SK-N-SH (cell line): ENCODE measurements around the gene STPG2. TPM values are rescaled to one million over a fixed set of nuclear protein-coding genes. Genes with fewer than 3 reads are reported as not detected.
A peak's percentile ranks its signal among the peaks of the same experiment; 100 is the strongest.

ENCODE experiments used
- CTCF ChIA-PET: fragments of 300-600, 350-600 bp; formaldehyde crosslinking; extraction: SDS; loops from one replicate; lab custom pipeline; 2021; lab: Yijun Ruan, JAX
- POLR2A ChIA-PET: fragments of 350-600 bp; sonication (Branson Sonifier 250); formaldehyde crosslinking; extraction: SDS; loops from one replicate; lab custom pipeline; 2020; ENCODE audit warnings: antibody characterized with exemption, inconsistent platforms; lab: Yijun Ruan, JAX
- DNase-seq: peaks from one replicate; pipeline ENCODE4 v3.0.0; 2012
- H2AFZ ChIP-seq: fragments of 200-600 bp; sonication (generic); 2 replicates; pipeline ENCODE4 v1.8.1; 2016; ENCODE audit warnings: antibody characterized with exemption, mild to moderate bottlenecking, low read depth
- H3F3A ChIP-seq: fragments of 200-600 bp; sonication (generic); replicated peaks from 2 replicates; pipeline ENCODE3; 2016; ENCODE audit warnings: antibody characterized with exemption, mild to moderate bottlenecking; ENCODE audit not compliant: insufficient read depth
- H3K27ac ChIP-seq, 2 experiments: fragments of 200-500 bp in 1 of 2; fragments of 200-600 bp in 1 of 2; sonication (Bioruptor generic) in 1 of 2; sonication (generic), shearing (Covaris generic) in 1 of 2; 2 replicates each; pipeline versions ENCODE4 v1.5.1 to v1.6.1; 2014 to 2016; ENCODE audit warnings: low read depth in 2 of 2, inconsistent platforms in 1 of 2, low read length in 1 of 2, mild to moderate bottlenecking in 1 of 2, mixed read lengths in 1 of 2
- H3K27me3 ChIP-seq: fragments of 200-600 bp; sonication (generic), shearing (Covaris generic); 2 replicates; pipeline ENCODE4 v1.6.1; 2016; ENCODE audit warnings: mixed run types; ENCODE audit not compliant: insufficient read depth
- H3K36me3 ChIP-seq, 2 experiments: fragments of 200-500 bp in 1 of 2; fragments of 200-600 bp in 1 of 2; sonication (Bioruptor generic) in 1 of 2; sonication (generic) in 1 of 2; replicated peaks in 1 of 2; 2 replicates each; pipeline versions ENCODE3 to v1.5.1; 2014 to 2016; ENCODE audit warnings: low read length in 1 of 2, mild to moderate bottlenecking in 1 of 2; ENCODE audit not compliant: insufficient read depth in 2 of 2, control insufficient read depth in 1 of 2
- H3K4me1 ChIP-seq, 2 experiments: fragments of 200-500 bp in 1 of 2; fragments of 200-600 bp in 1 of 2; sonication (Bioruptor generic) in 1 of 2; sonication (generic), shearing (Covaris generic) in 1 of 2; 2 replicates each; pipeline versions ENCODE4 v1.5.1 to v1.6.1; 2014 to 2016; ENCODE audit warnings: low read depth in 1 of 2, low read length in 1 of 2, mixed run types in 1 of 2; ENCODE audit not compliant: insufficient read depth in 2 of 2, control insufficient read depth in 1 of 2
- H3K4me2 ChIP-seq: fragments of 200-600 bp; sonication (generic), shearing (Covaris generic); 2 replicates; pipeline ENCODE4 v1.6.1; 2017; ENCODE audit warnings: mixed run types
- H3K4me3 ChIP-seq, 2 experiments: fragments of 200-500 bp in 1 of 2; fragments of 200-600 bp in 1 of 2; sonication (Bioruptor generic) in 1 of 2; sonication (generic), shearing (Covaris generic) in 1 of 2; 2 replicates each; pipeline versions ENCODE4 v1.5.1 to v1.8.1; 2014 to 2016; ENCODE audit warnings: low read depth in 2 of 2, inconsistent platforms in 1 of 2, low read length in 1 of 2, mild to moderate bottlenecking in 1 of 2, mixed read lengths in 1 of 2, moderate library complexity in 1 of 2
- H3K79me2 ChIP-seq: fragments of 200-600 bp; sonication (generic); 2 replicates; pipeline ENCODE4 v1.8.1; 2017; ENCODE audit warnings: mild to moderate bottlenecking; ENCODE audit not compliant: insufficient read depth
- H3K9ac ChIP-seq: fragments of 200-600 bp; sonication (generic); 2 replicates; pipeline ENCODE4 v1.6.1; 2017; ENCODE audit warnings: mixed run types
- H3K9me2 ChIP-seq: fragments of 200-600 bp; sonication (generic); 2 replicates; pipeline ENCODE4 v1.6.1; 2017; ENCODE audit warnings: mixed run types
- H3K9me3 ChIP-seq: fragments of 200-600 bp; sonication (generic); 2 replicates; pipeline ENCODE4 v1.6.1; 2017; ENCODE audit warnings: mixed run types, mild to moderate bottlenecking, moderate library complexity
- H4K20me1 ChIP-seq: fragments of 200-600 bp; sonication (generic); 2 replicates; pipeline ENCODE4 v1.6.1; 2017; ENCODE audit warnings: mild to moderate bottlenecking, mixed run types; ENCODE audit not compliant: insufficient read depth
- EP300 ChIP-seq, 2 experiments: IDR thresholded peaks; 2 replicates each; pipeline versions ENCODE4 v1.4.0 to v1.6.1; 2012; ENCODE audit warnings: borderline replicate concordance in 1 of 2, low read depth in 1 of 2, low read length in 1 of 2
- FOSL2 ChIP-seq: IDR thresholded peaks from 2 replicates; pipeline ENCODE4 v1.4.0; 2012; ENCODE audit warnings: low read depth, mild to moderate bottlenecking, moderate library complexity, borderline replicate concordance
- FOXM1 ChIP-seq: IDR thresholded peaks from 2 replicates; pipeline ENCODE4 v1.4.0; 2012; ENCODE audit warnings: low read depth, mild to moderate bottlenecking
- GATA2 ChIP-seq: sonication (generic); formaldehyde crosslinking; IDR thresholded peaks from 2 replicates; pipeline ENCODE4 v1.5.0; 2020; ENCODE audit warnings: mild to moderate bottlenecking, missing genetic modification reagents
- JUND ChIP-seq: IDR thresholded peaks from 2 replicates; pipeline ENCODE4 v1.4.0; 2012
- POLR2AphosphoS5 ChIP-seq: IDR thresholded peaks from 2 replicates; pipeline ENCODE4 v1.6.1; 2012; ENCODE audit warnings: low read depth, low read length
- RAD21 ChIP-seq: IDR thresholded peaks from 2 replicates; pipeline ENCODE4 v1.6.1; 2012; ENCODE audit warnings: mild to moderate bottlenecking, low read length
- RCOR1 ChIP-seq: fragments of 150-350 bp; IDR thresholded peaks from 2 replicates; pipeline ENCODE4 v1.6.1; 2017; ENCODE audit warnings: antibody characterized with exemption, low read length
- RFX5 ChIP-seq: IDR thresholded peaks from 2 replicates; pipeline ENCODE4 v1.6.1; 2012; ENCODE audit warnings: mild to moderate bottlenecking, improper control_type of control experiment, low read length
- TEAD4 ChIP-seq: IDR thresholded peaks from 2 replicates; pipeline ENCODE4 v1.4.0; 2012; ENCODE audit warnings: mild to moderate bottlenecking, borderline replicate concordance; ENCODE audit not compliant: insufficient read depth
- USF1 ChIP-seq: IDR thresholded peaks from 2 replicates; pipeline ENCODE4 v1.4.0; 2012; ENCODE audit warnings: low read depth, borderline replicate concordance
- YY1 ChIP-seq: IDR thresholded peaks from 2 replicates; pipeline ENCODE4 v1.4.0; 2012; ENCODE audit warnings: low read depth, mild to moderate bottlenecking
- WGBS: methylation state at CpG from one replicate; pipeline ENCODE4 v1.1.6; 2017; ENCODE audit warnings: low lambda C conversion rate; 5-methylcytosine and 5-hydroxymethylcytosine counted together
- polyA plus RNA-seq, 3 experiments: library from polyadenylated mRNA; depleted of rRNA; stranded (reverse); fragments of >200 nt; gene quantifications; 2 replicates each; pipeline ENCODE4 v1.2.3, GENCODE V29; 2012

Gene STPG2
- polyA plus RNA-seq, 1 of the 3 experiments (the other 2 are of a cell fraction), result not detected

DNA sequence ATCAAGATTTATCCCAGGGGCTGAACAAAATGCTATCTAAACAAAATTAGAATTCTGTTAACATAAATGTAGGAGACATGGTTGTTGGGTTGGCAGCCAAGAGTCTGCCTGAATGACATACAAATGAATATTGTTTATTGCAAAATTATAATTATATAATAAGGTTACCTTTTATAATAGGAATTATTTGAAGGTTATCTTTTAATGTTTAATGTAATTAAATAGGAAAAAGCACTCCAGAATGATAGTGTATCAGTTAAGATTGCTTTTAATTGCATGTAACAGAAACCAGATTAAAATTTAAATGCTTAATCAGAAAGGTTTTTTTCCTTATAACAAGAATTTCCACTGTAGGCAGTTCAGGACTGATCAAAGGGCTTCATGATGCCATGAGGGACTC lies 42.0 kb upstream of the STPG2 start:
- Histone ChIP-seq H3K4me2 (no peak overlapping the region), H3F3A (peaks cover 3% of the 10 kb centered on the region), H3K9me2 (no peaks in the 10 kb centered on the region), H3K9ac (no peak overlapping the region), H3K27ac (no peak overlapping the region), H2AFZ (no peak overlapping the region), H3K9me3 (peaks cover 4% of the 10 kb centered on the region), H3K27me3 (no peaks in the 10 kb centered on the region), H3K4me1 (no peaks in the 10 kb centered on the region), H3K4me3 (no peak overlapping the region), H3K79me2 (no peaks in the 10 kb centered on the region), H4K20me1 (no peaks in the 10 kb centered on the region), H3K36me3 (no peaks in the 10 kb centered on the region)
- CTCF ChIA-PET, result interaction anchor here (1.6 kb wide), 1 partner anchor 21 kb away, joined by 3 read pairs; no protein-coding TSS in a partner anchor
- POLR2A ChIA-PET, result no interaction called here
- DNase-seq, result no peak
- TF ChIP-seq EP300 (IDR thresholded peaks at IDR 0.05; ENCODE audit: borderline replicate concordance in 1 of 2, low read depth in 1 of 2, low read length in 1 of 2) (no peak), JUND (no peak), GATA2 (CRISPR knock-in tag) (no peak)

DNA sequence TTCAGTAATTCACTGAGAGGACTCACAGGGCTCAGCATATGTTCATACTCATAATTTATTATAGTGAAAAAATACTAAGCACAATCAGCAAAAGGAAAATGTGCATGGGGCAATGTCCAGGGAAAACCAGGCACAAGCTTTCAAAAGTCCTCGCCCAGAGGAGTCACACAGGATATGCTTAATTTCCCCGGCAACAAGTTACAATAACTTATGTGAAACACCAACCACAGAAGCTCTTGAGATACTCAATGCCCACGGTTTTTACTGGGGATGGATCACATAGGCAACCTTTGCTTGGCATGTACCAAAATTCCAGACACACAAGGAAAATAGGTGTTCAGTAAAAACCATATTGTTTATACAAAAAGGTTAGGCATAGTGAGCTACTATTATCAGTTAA lies 38.5 kb upstream of the STPG2 start:
- Histone ChIP-seq H3K9me3 (no peaks in the 10 kb centered on the region), H3K27ac (no peak overlapping the region), H3K36me3 (no peaks in the 10 kb centered on the region), H3F3A (no peaks in the 10 kb centered on the region), H3K9ac (no peak overlapping the region), H3K4me3 (no peak overlapping the region), H2AFZ (no peak overlapping the region), H3K9me2 (no peaks in the 10 kb centered on the region), H3K79me2 (no peaks in the 10 kb centered on the region), H3K27me3 (no peaks in the 10 kb centered on the region), H3K4me2 (no peak overlapping the region), H3K4me1 (no peaks in the 10 kb centered on the region), H4K20me1 (no peaks in the 10 kb centered on the region)
- ChIA-PET CTCF (interaction anchor here (1.1 kb wide), 1 partner anchor 89 kb away, joined by 5 read pairs; no protein-coding TSS in a partner anchor), POLR2A (no interaction called here)
- TF ChIP-seq RAD21 (no peak), YY1 (no peak), FOXM1 (no peak), FOSL2 (no peak), USF1 (no peak), RFX5 (peak; percentile 96)
- DNase-seq, result no peak
- 63% methylated on average over 3 of the region's 3 CpGs for WGBS

GRCh38 chr4:98179951-98180350 lies 36.7 kb upstream of the STPG2 start:
- Histone ChIP-seq H3K79me2 (no peaks in the 10 kb centered on the region), H3K36me3 (no peaks in the 10 kb centered on the region), H3K27ac (no peak overlapping the region), H2AFZ (no peak overlapping the region), H3K4me2 (no peak overlapping the region), H3K4me1 (no peaks in the 10 kb centered on the region)
- no peak for DNase-seq
- TF ChIP-seq RAD21 (no peak), FOSL2 (no peak), TEAD4 (no peak), RCOR1 (no peak), POLR2AphosphoS5 (no peak)
- TF ChIP-seq, all 33 proteins: peak for 0
- Histone ChIP-seq H3K27me3 (no peaks in the 10 kb centered on the region), H3K4me3 (no peak overlapping the region), H3F3A (no peaks in the 10 kb centered on the region), H3K9me3 (no peaks in the 10 kb centered on the region), H4K20me1 (no peaks in the 10 kb centered on the region), H3K9ac (no peak overlapping the region), H3K9me2 (no peaks in the 10 kb centered on the region)
- ChIA-PET POLR2A (no interaction called here), CTCF (interaction anchor here (0.5 kb wide), 1 partner anchor 9 kb away, joined by 3 read pairs; no protein-coding TSS in a partner anchor)
